ENCODE measurements around the gene CBLB.

GRCh38 chr3:105848821-105849220 lies 20.0 kb downstream of the CBLB start:
- TF ChIP-seq CTCF (conservative IDR thresholded peaks at IDR 0.05 in 1 of 2, IDR thresholded peaks at IDR 0.05 in 1 of 2; ENCODE audit: low read depth in 1 of 2, low read length in 2 of 2) (no peak), EZH2 (IDR thresholded peaks at IDR 0.05; ENCODE audit: low read length, missing control alignments) (no peak)
